IMR-90 (cell line): Measurements from ENCODE around the gene DLEU7. TPM values are rescaled to one million over a fixed set of nuclear protein-coding genes. Genes with fewer than 3 reads are reported as not detected.

Experiments
- microRNA-seq, 2 experiments: library from miRNA; stranded (forward) in 1 of 2; unstranded in 1 of 2; fragments of 10-50 nt in 1 of 2; fragments of <30 nt in 1 of 2; gene quantifications in 1 of 2; microRNA quantifications in 1 of 2; one replicate each; pipeline versions ENCODE3 to v1.1.0; 2013 to 2020; ENCODE audit not compliant: insufficient read depth in 1 of 2, insufficient read length in 1 of 2, unreplicated experiment in 1 of 2
- polyA plus RNA-seq, 3 experiments: library from polyadenylated mRNA; depleted of rRNA; stranded (reverse); fragments of >200 nt; gene quantifications; 2 replicates each; pipeline ENCODE4 v1.2.3, GENCODE V29; 2012; ENCODE audit warnings: low replicate concordance in 1 of 3
- small RNA-seq, 5 experiments: library from RNA; depleted of rRNA; stranded (forward); fragments of <200 nt; gene quantifications; one replicate each; pipeline ENCODE3, GENCODE V24; 2012
- total RNA-seq: library from RNA; depleted of rRNA; stranded (reverse); fragments of >200 nt; gene quantifications from 2 replicates; pipeline ENCODE4 v1.2.3, GENCODE V29; 2012; rRNA removed

The DLEU7 gene
- total and polyA plus RNA-seq, 2 of the 4 experiments (the other 2 are of a cell fraction) = not detected

Small RNA genes lying within 50 kb of the gene (microRNA-seq; reads per million reads assigned to microRNA genes)
- not detected for gene RNA5SP28 (ENCODE audit: insufficient read depth, insufficient read length)

Small RNA genes lying within 50 kb of the gene (small RNA-seq; reads per million reads assigned to genes)
- 0.67 to 141 (median 15.4) reads per million in 5 experiments for gene RNA5SP28

Other genes starting within 250 kb of the DLEU7 start
- gene RNASEH2B, start 66.1 kb upstream of the DLEU7 start, total RNA-seq = 14.2 and 21.9 TPM in 2 replicates
- 8.2 and 11.2 TPM in 2 replicates for gene RNASEH2B, start 66.1 kb upstream of the DLEU7 start, polyA plus RNA-seq (2012; rRNA removed)